Measurements from ENCODE around the gene RELCH. TPM values are rescaled to one million over a fixed set of nuclear protein-coding genes. Genes with fewer than 3 reads are reported as not detected.

The RELCH gene
- total RNA-seq, 1 donor from 2014 or later: 18.1 TPM

- peak; percentile 39 to 41 for DNase-seq (ENCODE audit: low read depth in 2 of 2)
These were observed 772 bp downstream of the RELCH start for GRCh38 chr18:62187543-62188510.

DNA sequence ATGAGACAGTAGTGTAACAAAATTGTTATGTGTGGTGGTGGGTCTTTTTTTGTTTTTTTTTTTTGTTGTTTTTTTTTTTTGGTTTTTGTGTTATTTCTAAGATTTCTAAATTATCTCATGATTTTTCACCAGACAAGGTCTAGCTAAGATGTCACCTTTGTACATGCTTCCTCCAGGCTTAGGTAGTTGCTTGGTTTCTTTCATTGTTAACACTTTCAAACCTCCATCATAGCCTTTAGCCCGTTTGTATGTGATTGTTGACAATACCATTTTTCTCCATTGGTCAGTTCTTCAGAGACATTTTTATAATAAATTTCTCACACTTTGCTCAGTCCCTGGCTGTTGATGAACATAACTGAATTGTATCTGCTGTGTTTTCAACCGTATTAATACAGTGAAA lies 2.2 kb downstream of the RELCH start:
- no peak for DNase-seq (ENCODE audit: low read depth in 2 of 2)

GRCh38 chr18:62196079-62196478 lies 9.0 kb downstream of the RELCH start:
- DNase-seq (ENCODE audit: low read depth in 2 of 2): no peak

DNA sequence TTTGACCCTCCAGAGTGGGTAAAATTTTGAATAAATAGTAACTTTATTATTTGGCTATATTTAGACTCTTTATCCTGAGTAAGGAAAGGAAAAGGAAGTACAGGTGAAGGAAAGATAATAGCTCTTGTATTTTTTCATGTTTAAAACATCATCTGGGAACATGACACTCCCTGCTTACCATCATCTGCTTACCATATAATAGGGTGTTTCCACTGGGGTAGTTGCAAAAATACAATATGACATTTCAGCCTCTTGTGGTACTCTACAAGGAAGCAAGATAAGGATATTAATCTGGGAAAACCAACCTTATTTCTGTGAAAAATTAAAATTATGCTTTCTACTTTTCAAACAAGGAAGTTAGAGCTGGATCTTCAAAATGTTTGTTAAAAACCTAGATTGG lies 9.9 kb downstream of the RELCH start:
- no peak for DNase-seq (ENCODE audit: low read depth in 2 of 2)

- no peak for DNase-seq (ENCODE audit: low read depth in 2 of 2)
These were observed 11.2 kb downstream of the RELCH start for GRCh38 chr18:62198259-62198658.

DNA sequence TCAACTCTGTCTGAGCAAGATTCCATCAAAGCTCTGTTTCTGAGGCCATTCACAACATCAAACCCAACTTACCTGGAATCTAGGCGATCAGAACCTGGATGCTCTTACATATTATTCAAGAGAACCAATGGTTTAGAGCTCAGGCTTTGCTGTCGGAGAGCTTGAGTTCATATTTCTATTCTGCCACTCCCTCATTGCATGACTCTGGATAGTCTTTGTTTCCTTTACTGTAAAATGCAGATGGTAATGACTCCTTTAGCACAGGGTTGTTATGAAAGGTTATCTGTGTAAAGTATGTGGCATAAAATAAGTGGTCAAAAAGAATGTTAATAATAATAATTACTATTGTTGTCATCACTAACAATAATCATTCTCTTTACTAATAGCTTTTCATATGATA lies 12.6 kb downstream of the RELCH start:
- DNase-seq (ENCODE audit: low read depth in 2 of 2): no peak

DNA sequence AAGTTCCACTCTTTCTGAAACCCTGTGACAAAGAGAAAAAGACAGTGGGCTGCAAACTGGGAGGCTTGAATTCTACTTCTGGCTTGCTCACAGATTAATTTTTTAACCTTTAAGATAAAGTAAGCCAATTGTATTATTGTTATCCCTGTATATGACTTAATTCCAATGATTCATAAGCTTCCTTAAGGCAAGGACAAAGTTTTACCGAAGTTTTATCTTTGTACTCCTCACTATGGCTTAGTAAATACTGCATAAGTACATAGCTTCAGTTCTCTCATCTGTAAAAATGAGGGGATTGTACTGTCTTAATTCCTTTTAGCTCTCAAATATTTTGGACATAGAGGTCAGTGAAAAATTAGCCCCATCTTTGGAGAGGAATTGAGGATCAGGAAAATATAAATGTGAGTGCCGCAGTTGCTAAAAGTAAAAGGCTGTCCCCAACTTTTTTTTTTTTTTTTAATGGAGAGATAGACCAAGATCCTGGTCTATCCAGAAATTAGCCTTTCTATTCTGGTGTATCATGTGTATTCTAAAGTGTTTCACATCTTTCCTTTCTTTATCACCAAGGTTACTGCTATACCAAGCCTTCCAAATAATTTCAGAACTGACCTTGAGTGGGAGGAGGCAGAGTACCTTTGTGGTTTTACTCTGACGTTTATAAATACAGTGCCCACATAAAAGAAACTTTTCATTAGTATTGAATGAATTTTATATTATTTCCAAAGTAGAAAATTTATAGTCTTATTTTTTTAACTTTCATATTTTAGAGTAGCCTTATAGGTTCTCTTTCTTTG lies 13.3 kb downstream of the RELCH start:
- DNase-seq (ENCODE audit: low read depth in 2 of 2): peak in 1 of 2 donors; percentile 13

GRCh38 chr18:62201870-62202269 lies 14.8 kb downstream of the RELCH start:
- DNase-seq (ENCODE audit: low read depth in 2 of 2): no peak

GRCh38 chr18:62205824-62206223 lies 18.8 kb downstream of the RELCH start:
- DNase-seq (ENCODE audit: low read depth in 2 of 2): no peak

DNA sequence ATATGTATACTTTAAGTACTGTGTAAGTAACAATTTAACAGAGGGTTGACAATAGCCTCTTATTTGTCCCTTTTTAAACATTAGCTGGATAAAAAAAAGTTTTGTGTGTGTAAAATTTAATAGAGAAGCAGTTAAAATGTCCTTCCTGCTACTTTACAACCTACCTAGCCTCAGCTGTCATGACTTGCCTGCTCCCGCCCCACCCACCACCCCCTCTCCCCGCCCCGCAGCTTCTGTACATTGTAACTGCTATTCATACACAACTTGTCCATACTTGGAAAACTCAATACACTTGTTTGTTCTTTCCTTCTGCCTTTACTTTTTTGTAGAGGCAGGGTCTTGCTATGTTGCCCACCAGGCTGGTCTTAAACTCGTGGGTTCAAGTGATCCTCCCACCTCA lies 19.5 kb downstream of the RELCH start:
- DNase-seq (ENCODE audit: low read depth in 2 of 2): no peak

GRCh38 chr18:62209046-62209445 lies 22.0 kb downstream of the RELCH start:
- no peak for DNase-seq (ENCODE audit: low read depth in 2 of 2)

GRCh38 chr18:62210138-62210537 lies 23.1 kb downstream of the RELCH start:
- DNase-seq (ENCODE audit: low read depth in 2 of 2): no peak

- no peak for DNase-seq (ENCODE audit: low read depth in 2 of 2)
These were observed 24.3 kb downstream of the RELCH start for GRCh38 chr18:62211325-62211828.

GRCh38 chr18:62214790-62215189 lies 27.7 kb downstream of the RELCH start:
- no peak for DNase-seq (ENCODE audit: low read depth in 2 of 2)

- no peak for DNase-seq (ENCODE audit: low read depth in 2 of 2)
These were observed 37.2 kb downstream of the RELCH start for GRCh38 chr18:62224229-62224628.

GRCh38 chr18:62226047-62226446 lies 39.0 kb downstream of the RELCH start:
- DNase-seq (ENCODE audit: low read depth in 2 of 2): no peak

DNA sequence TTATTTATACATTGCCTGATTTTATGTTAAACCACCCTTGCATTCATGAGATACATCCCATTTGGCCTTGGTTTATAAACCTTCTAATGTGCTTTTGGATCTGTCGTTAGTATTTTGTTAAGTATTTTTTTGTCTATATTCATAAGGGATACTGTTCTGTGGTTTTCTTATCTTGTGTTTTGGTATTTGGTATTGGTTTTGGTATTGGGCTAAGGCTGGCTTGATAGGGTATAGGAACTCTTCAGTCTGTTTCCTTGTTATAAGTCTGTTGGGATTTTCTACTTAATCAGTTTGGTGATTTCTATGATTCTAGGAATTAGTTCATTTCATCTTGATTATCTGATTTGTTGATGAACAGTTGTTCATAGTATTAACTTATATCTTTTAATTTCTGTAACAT lies 49.2 kb downstream of the RELCH start:
- DNase-seq (ENCODE audit: low read depth in 2 of 2): no peak

- DNase-seq (ENCODE audit: low read depth in 2 of 2): no peak
These were observed 52.4 kb downstream of the RELCH start for GRCh38 chr18:62239475-62239874.

- DNase-seq (ENCODE audit: low read depth in 2 of 2): no peak
These were observed 55.9 kb downstream of the RELCH start for GRCh38 chr18:62242955-62243354.

GRCh38 chr18:62245177-62245576 lies 58.1 kb downstream of the RELCH start:
- DNase-seq (ENCODE audit: low read depth in 2 of 2): no peak

GRCh38 chr18:62245699-62246098 lies 58.6 kb downstream of the RELCH start:
- DNase-seq (ENCODE audit: low read depth in 2 of 2): no peak

GRCh38 chr18:62248313-62248712 lies 61.3 kb downstream of the RELCH start:
- DNase-seq (ENCODE audit: low read depth in 2 of 2): no peak
